IPS-18a (cell line): ENCODE results near the gene FBXO27.

Experiments used
- H3K27ac ChIP-seq: one replicate; pipeline ENCODE4 v1.5.1; 2013; ENCODE audit warnings: low read length
- H3K27me3 ChIP-seq: one replicate; pipeline ENCODE4 v1.6.1; 2013; ENCODE audit warnings: mild to moderate bottlenecking, low read length; ENCODE audit not compliant: control insufficient read depth, insufficient read depth
- H3K36me3 ChIP-seq: one replicate; pipeline ENCODE4 v1.6.1; 2013; ENCODE audit warnings: low read depth, low read length; ENCODE audit not compliant: control insufficient read depth
- H3K4me1 ChIP-seq: one replicate; pipeline ENCODE4 v1.6.1; 2013; ENCODE audit warnings: low read depth, low read length; ENCODE audit not compliant: control insufficient read depth
- H3K4me3 ChIP-seq: one replicate; pipeline ENCODE4 v1.5.1; 2013; ENCODE audit warnings: low read length
- H3K9ac ChIP-seq: one replicate; pipeline ENCODE4 v1.6.1; 2013; ENCODE audit warnings: mild to moderate bottlenecking, low read length, moderate library complexity
- H3K9me3 ChIP-seq: one replicate; pipeline ENCODE4 v1.6.1; 2013; ENCODE audit warnings: low read depth, low read length; ENCODE audit not compliant: control insufficient read depth

The FBXO27 gene

GRCh38 chr19:39037194-39037593 is 4.8 kb upstream of the FBXO27 start:
- Histone ChIP-seq H3K9me3 (no peaks in the 10 kb centered on the region), H3K9ac (no peak overlapping the region), H3K27me3 (no peaks in the 10 kb centered on the region), H3K4me3 (no peak overlapping the region), H3K36me3 (no peaks in the 10 kb centered on the region), H3K4me1 (peaks cover 4% of the 10 kb centered on the region), H3K27ac (no peak overlapping the region)

- H3K36me3 ChIP-seq, result no peaks in the 10 kb centered on the region
- no peaks in the 10 kb centered on the region for H3K27me3 ChIP-seq
- no peak overlapping the region for H3K9ac ChIP-seq
- H3K4me3 ChIP-seq, result no peak overlapping the region
- peaks cover 4% of the 10 kb centered on the region for H3K4me1 ChIP-seq
- no peak overlapping the region for H3K27ac ChIP-seq
- no peaks in the 10 kb centered on the region for H3K9me3 ChIP-seq
These were observed 4.2 kb upstream of the FBXO27 start for GRCh38 chr19:39036581-39036980.

GRCh38 chr19:39031368-39032062 is 834 bp downstream of the FBXO27 start:
- Histone ChIP-seq H3K4me3 (peak overlapping the region; percentile 71), H3K27me3 (no peaks in the 10 kb centered on the region), H3K36me3 (peaks cover 7% of the 10 kb centered on the region), H3K27ac (no peak overlapping the region), H3K4me1 (peaks cover 9% of the 10 kb centered on the region), H3K9ac (peak overlapping the region; percentile 40), H3K9me3 (no peaks in the 10 kb centered on the region)

- H3K9me3 ChIP-seq, result no peaks in the 10 kb centered on the region
- peaks cover 7% of the 10 kb centered on the region for H3K36me3 ChIP-seq
- H3K4me1 ChIP-seq, result peaks cover 9% of the 10 kb centered on the region
- no peak overlapping the region for H3K27ac ChIP-seq
- H3K27me3 ChIP-seq, result no peaks in the 10 kb centered on the region
- peak overlapping the region; percentile 40 for H3K9ac ChIP-seq
- H3K4me3 ChIP-seq, result peak overlapping the region; percentile 71
These were observed 1.4 kb downstream of the FBXO27 start for GRCh38 chr19:39030854-39031367.

GRCh38 chr19:39024875-39025641 is 7.3 kb downstream of the FBXO27 start:
- H3K9me3 ChIP-seq, result no peaks in the 10 kb centered on the region
- H3K27me3 ChIP-seq, result no peaks in the 10 kb centered on the region
- H3K9ac ChIP-seq, result no peak overlapping the region
- H3K4me1 ChIP-seq, result no peaks in the 10 kb centered on the region
- peaks cover 7% of the 10 kb centered on the region for H3K36me3 ChIP-seq
- H3K27ac ChIP-seq, result no peak overlapping the region
- H3K4me3 ChIP-seq, result no peak overlapping the region

GRCh38 chr19:39021063-39021462 is 11.3 kb downstream of the FBXO27 start:
- Histone ChIP-seq H3K9ac (no peak overlapping the region), H3K9me3 (no peaks in the 10 kb centered on the region), H3K4me1 (no peaks in the 10 kb centered on the region), H3K27ac (no peak overlapping the region), H3K4me3 (no peak overlapping the region), H3K36me3 (no peaks in the 10 kb centered on the region), H3K27me3 (no peaks in the 10 kb centered on the region)

GRCh38 chr19:39017646-39018045 is 14.7 kb downstream of the FBXO27 start:
- Histone ChIP-seq H3K9ac (no peak overlapping the region), H3K4me1 (no peaks in the 10 kb centered on the region), H3K9me3 (no peaks in the 10 kb centered on the region), H3K36me3 (no peaks in the 10 kb centered on the region), H3K27ac (no peak overlapping the region), H3K27me3 (no peaks in the 10 kb centered on the region), H3K4me3 (no peak overlapping the region)

- H3K27ac ChIP-seq, result no peak overlapping the region
- no peak overlapping the region for H3K9ac ChIP-seq
- H3K9me3 ChIP-seq, result no peaks in the 10 kb centered on the region
- H3K4me3 ChIP-seq, result no peak overlapping the region
- H3K36me3 ChIP-seq, result no peaks in the 10 kb centered on the region
- H3K4me1 ChIP-seq, result no peaks in the 10 kb centered on the region
- H3K27me3 ChIP-seq, result no peaks in the 10 kb centered on the region
These were observed 15.3 kb downstream of the FBXO27 start for GRCh38 chr19:39017026-39017425.

- Histone ChIP-seq H3K4me3 (no peak overlapping the region), H3K9ac (no peak overlapping the region), H3K27ac (no peak overlapping the region), H3K36me3 (no peaks in the 10 kb centered on the region), H3K27me3 (no peaks in the 10 kb centered on the region), H3K9me3 (no peaks in the 10 kb centered on the region), H3K4me1 (no peaks in the 10 kb centered on the region)
These were observed 18.3 kb downstream of the FBXO27 start for GRCh38 chr19:39014037-39014436.

GRCh38 chr19:39009001-39009400 is 23.3 kb downstream of the FBXO27 start:
- no peak overlapping the region for H3K27ac ChIP-seq
- H3K4me3 ChIP-seq, result no peak overlapping the region
- no peaks in the 10 kb centered on the region for H3K9me3 ChIP-seq
- no peaks in the 10 kb centered on the region for H3K36me3 ChIP-seq
- no peak overlapping the region for H3K9ac ChIP-seq
- no peaks in the 10 kb centered on the region for H3K27me3 ChIP-seq
- no peaks in the 10 kb centered on the region for H3K4me1 ChIP-seq

- no peaks in the 10 kb centered on the region for H3K9me3 ChIP-seq
- H3K36me3 ChIP-seq, result no peaks in the 10 kb centered on the region
- H3K27me3 ChIP-seq, result no peaks in the 10 kb centered on the region
- H3K4me3 ChIP-seq, result no peak overlapping the region
- no peak overlapping the region for H3K9ac ChIP-seq
- H3K4me1 ChIP-seq, result no peaks in the 10 kb centered on the region
- H3K27ac ChIP-seq, result no peak overlapping the region
These were observed 24.2 kb downstream of the FBXO27 start for GRCh38 chr19:39008137-39008536.

GRCh38 chr19:39007096-39007495 is 25.3 kb downstream of the FBXO27 start:
- Histone ChIP-seq H3K9me3 (no peaks in the 10 kb centered on the region), H3K4me1 (no peaks in the 10 kb centered on the region), H3K27me3 (no peaks in the 10 kb centered on the region), H3K36me3 (no peaks in the 10 kb centered on the region), H3K27ac (no peak overlapping the region), H3K9ac (no peak overlapping the region), H3K4me3 (no peak overlapping the region)
